AG08396 (cell line): ENCODE measurements around the gene PIK3CD.

Experiments
- DNase-seq: peaks from one replicate; pipeline ENCODE4 v3.0.0; 2012; ENCODE audit warnings: low spot score, mixed read lengths

Gene PIK3CD

DNA sequence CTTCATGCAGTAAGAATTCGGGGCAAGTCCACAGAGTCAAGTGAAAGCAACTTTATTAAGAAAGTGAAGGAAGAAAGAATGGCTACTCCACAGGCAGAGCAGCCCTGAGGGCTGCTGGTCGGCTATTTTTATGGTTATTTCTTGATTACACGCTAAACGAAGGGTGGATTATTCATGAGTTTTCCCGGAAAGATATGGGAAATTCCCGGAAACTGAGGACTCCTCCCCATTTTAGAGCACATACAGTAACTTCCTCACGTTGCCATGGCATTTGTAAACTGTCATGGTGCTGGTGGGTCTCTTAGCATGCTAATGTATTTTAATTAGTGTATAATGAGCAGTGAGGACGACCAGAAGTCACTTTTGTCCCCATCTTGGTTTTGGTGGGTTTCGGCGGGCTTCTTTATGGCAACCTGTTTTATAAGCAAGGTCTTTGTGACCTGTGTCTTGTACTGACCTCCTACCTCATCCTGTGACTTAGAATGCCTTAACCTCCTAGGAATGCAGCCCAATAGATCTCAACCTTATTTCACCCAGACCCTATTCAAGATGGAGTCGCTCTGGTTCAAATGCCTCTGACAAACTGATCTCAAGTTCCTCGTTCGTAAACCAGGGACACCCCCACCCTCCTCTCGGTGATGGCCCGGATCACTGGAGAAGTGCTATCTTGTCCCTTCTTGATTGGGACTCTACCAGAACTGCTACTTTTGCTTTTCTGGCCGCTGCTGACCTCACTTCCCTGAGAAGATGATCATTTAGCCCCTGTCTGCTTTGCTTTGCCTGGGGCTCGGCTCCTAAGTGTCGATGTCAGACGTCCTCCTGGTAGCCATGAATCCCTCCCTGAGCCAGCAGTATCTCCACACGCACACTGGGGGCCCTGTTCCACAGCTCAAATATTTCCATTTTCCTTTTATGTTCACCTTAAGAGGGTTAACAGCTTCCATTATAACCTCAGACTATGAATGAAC is 123.5 kb downstream of the PIK3CD start:
- no peak for DNase-seq

DNA sequence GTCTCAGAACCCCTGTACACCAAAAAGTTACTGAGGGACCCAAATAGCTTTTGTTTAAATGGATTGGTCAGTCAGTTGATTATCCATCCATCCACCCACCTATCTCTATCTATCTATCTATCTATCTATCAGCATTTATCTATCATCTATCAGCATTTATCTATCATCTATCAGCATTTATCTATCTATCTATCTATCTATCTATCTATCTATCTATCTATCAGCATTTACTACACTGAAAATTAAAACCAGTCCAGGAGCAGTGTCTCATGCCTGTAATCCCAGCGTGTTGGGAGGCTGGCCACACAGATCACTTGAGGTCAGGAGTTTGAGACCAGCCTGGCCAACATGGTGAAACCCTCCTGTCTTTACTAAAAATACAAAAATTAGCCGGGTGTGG is 125.2 kb downstream of the PIK3CD start:
- DNase-seq, result no peak
